Right atrium auricular region (tissue), 2 donors: ENCODE results near the gene SPPL3. TPM values are rescaled to one million over a fixed set of nuclear protein-coding genes. Genes with fewer than 3 reads are reported as not detected.

ENCODE experiments used
- DNase-seq: peaks from one replicate; pipeline ENCODE4 v3.0.0-alpha.2; 2019; ENCODE audit warnings: low spot score
- H3K27ac ChIP-seq, 2 donors: fragments of 200-600 bp; sonication (generic); 1 replicate in 1 of 2; 2 replicates in 1 of 2; pipeline ENCODE4 v1.5.1; 2016 to 2019
- H3K27me3 ChIP-seq, 2 donors: fragments of 200-600 bp; sonication (generic); one replicate each; pipeline versions ENCODE4 v1.5.1 to v1.6.0; 2017 to 2019
- H3K36me3 ChIP-seq: fragments of 200-600 bp; sonication (generic); one replicate; pipeline ENCODE4 v1.5.1; 2016
- H3K4me1 ChIP-seq, 2 donors: fragments of 200-600 bp; sonication (generic); one replicate each; pipeline versions ENCODE4 v1.5.1 to v1.6.0; 2017 to 2019
- H3K4me3 ChIP-seq, 2 donors: fragments of 200-600 bp; sonication (generic); 1 replicate in 1 of 2; 2 replicates in 1 of 2; pipeline ENCODE4 v1.5.1; 2017 to 2019; ENCODE audit warnings: mild to moderate bottlenecking in 1 of 2, moderate library complexity in 1 of 2
- H3K9me3 ChIP-seq, 2 donors: fragments of 200-600 bp; sonication (generic); one replicate each; pipeline ENCODE4 v1.5.1; 2019
- total RNA-seq, 2 donors: library from RNA; depleted of rRNA; stranded (reverse); fragments of >200 nt; gene quantifications; one replicate each; pipeline ENCODE4 v1.1.0, GENCODE V29; 2016
- TF ChIP-seq, protein P1 (sequence below), 2 donors: fragments of 200-600 bp; sonication (generic); IDR thresholded peaks; one replicate each; pipeline ENCODE4 v1.5.1; 2019; ENCODE audit warnings: antibody characterized with exemption in 2 of 2

Gene SPPL3
- total RNA-seq, 2 donors from 2014 or later: 13.8 to 16.5 TPM

DNA sequence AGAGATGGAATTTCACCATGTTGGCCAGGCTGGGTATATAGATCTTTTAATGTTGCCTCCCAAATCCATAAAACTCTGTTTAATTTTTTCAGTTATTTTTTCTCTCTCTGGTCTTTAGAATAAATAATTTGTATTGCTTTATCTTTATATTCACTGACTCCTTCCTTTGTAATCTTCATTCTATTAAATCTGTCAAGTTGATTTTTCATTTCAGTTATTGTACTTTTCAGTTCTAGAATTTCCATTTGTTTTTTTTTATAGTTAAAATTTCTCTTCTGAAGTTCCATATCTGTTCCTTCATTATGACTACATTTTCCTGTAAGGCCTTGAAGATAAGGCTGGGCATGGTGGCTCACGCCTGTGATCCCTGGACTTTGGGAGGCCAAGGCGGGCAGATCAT lies 13.6 kb upstream of the SPPL3 start:
- no peak overlapping the region for H3K4me3 ChIP-seq
- TF ChIP-seq, protein P1, sequence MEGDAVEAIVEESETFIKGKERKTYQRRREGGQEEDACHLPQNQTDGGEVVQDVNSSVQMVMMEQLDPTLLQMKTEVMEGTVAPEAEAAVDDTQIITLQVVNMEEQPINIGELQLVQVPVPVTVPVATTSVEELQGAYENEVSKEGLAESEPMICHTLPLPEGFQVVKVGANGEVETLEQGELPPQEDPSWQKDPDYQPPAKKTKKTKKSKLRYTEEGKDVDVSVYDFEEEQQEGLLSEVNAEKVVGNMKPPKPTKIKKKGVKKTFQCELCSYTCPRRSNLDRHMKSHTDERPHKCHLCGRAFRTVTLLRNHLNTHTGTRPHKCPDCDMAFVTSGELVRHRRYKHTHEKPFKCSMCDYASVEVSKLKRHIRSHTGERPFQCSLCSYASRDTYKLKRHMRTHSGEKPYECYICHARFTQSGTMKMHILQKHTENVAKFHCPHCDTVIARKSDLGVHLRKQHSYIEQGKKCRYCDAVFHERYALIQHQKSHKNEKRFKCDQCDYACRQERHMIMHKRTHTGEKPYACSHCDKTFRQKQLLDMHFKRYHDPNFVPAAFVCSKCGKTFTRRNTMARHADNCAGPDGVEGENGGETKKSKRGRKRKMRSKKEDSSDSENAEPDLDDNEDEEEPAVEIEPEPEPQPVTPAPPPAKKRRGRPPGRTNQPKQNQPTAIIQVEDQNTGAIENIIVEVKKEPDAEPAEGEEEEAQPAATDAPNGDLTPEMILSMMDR (IDR thresholded peaks at IDR 0.05): no peak
- no peak overlapping the region for H3K27ac ChIP-seq
- no peaks in the 10 kb centered on the region for H3K36me3 ChIP-seq
- DNase-seq: no peak
- H3K4me1 ChIP-seq: no peaks in the 10 kb centered on the region
- peaks cover 0 to 25% of the 10 kb centered on the region in 2 donors for H3K9me3 ChIP-seq
- no peaks in the 10 kb centered on the region for H3K27me3 ChIP-seq

DNA sequence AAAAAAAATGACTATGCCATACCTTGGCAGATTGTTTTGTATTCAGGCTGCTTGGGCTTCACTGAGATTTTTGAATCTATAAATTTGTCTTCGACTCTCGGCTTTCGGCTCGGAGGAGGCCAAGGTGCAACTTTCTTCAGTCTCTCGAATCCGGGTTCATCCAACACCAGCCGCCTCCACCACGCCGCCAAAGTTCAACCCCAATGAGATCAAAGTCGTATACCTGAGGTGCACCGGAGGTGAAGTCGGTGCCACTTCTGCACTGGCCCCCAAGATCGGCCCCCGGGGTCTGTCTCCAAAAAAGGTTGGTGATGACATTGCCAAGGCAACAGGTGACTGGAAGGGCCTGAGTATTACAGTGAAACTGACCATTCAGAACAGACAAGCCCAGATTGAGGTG lies 12.4 kb upstream of the SPPL3 start:
- H3K9me3 ChIP-seq: peaks cover 0 to 25% of the 10 kb centered on the region in 2 donors
- H3K4me3 ChIP-seq: no peak overlapping the region
- H3K4me1 ChIP-seq: no peaks in the 10 kb centered on the region
- H3K27ac ChIP-seq: no peak overlapping the region
- H3K36me3 ChIP-seq: no peaks in the 10 kb centered on the region
- DNase-seq: no peak
- no peaks in the 10 kb centered on the region for H3K27me3 ChIP-seq
- TF ChIP-seq, protein P1 (IDR thresholded peaks at IDR 0.05): no peak

DNA sequence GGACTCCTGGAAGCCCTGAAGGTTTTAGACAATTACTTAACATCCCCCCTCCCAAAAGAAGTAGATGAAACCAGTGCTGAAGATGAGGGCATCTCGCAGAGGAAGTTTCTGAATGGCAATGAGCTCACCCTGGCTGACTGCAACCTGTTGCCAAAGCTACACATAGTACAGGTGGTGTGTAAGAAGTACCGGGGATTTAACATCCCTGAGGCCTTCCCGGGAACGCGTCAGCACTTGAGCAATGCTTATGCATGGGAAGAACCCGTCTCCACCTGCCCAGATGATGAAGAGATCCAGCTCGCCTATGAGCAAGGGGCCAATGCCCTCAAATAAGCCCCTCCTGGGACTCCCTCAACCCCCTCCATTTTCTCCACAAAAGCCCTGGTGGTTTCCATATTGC lies 10.6 kb upstream of the SPPL3 start:
- H3K4me1 ChIP-seq: no peaks in the 10 kb centered on the region
- TF ChIP-seq, protein P1 (IDR thresholded peaks at IDR 0.05): no peak
- H3K27ac ChIP-seq: no peak overlapping the region
- H3K36me3 ChIP-seq: no peaks in the 10 kb centered on the region
- peaks cover 0 to 25% of the 10 kb centered on the region in 2 donors for H3K9me3 ChIP-seq
- H3K27me3 ChIP-seq: no peaks in the 10 kb centered on the region
- H3K4me3 ChIP-seq: no peak overlapping the region
- no peak for DNase-seq

DNA sequence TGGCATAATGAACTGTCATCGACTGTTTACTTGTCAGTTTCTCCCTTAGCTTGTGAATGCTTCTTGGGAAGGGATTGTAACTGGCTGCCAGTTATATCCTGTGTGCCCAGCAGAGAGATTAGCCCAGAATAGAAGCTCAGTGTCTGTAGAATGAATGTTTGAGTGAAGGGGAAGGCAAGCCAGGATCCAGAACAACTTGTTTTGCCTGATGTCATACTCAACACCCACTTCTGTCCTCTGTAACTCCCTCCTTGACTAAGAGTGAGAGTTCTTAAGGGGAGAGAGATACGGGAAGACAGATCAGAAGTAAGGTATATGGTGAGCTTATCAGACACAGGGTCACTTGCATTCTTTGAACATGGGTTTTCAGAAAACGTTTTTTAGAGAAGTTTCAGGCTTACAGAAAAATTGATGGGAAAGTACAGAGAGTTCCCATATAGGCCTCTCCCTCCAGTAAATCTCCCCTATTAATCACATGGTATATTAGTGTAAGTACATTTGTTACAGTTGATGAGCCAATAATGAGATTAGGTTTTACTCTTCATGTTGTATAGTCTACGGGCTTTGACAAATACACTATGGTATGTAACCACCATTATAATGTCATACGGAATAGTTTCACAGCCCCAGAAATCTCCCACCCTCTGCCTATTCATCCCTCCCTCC lies 5.6 kb upstream of the SPPL3 start:
- no peaks in the 10 kb centered on the region for H3K9me3 ChIP-seq
- H3K4me1 ChIP-seq: peaks cover 0 to 10% of the 10 kb centered on the region in 2 donors
- no peaks in the 10 kb centered on the region for H3K36me3 ChIP-seq
- H3K4me3 ChIP-seq: no peak overlapping the region
- DNase-seq: no peak
- no peak overlapping the region for H3K27ac ChIP-seq
- H3K27me3 ChIP-seq: no peaks in the 10 kb centered on the region
- TF ChIP-seq, protein P1 (IDR thresholded peaks at IDR 0.05): no peak

DNA sequence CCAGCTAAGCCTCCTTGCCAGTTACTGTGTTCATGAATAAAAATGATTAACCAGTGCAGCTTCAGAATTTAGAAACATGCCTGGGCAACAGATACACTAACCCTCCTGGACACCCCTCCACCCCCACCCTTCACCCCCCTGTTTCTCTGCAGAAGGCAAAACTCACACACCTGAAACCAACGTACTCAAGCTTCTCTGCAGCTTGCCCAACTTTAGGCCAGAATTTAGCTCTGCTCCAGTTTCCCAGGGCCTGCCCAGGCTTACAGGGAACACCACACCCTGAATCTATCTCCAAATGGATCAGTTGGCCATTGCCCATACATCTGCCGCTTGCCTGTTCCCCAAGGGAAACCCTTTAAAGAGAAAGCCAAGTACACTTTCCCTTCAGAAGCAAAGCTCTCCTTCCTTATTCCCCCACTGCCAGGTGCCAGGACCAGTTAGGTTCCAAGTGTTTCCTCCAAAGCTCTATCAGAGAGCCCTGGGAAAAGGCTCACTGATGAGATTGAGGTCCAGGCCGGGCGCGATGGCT lies 1.8 kb upstream of the SPPL3 start:
- Histone ChIP-seq H3K27ac (no peak overlapping the region), H3K4me3 (no peak overlapping the region)
- TF ChIP-seq, protein P1 (IDR thresholded peaks at IDR 0.05): no peak

More for the DNA sequence above, 1.8 kb upstream of the SPPL3 start:
- Histone ChIP-seq H3K4me1 (peaks cover 0 to 28% of the 10 kb centered on the region in 2 donors), H3K27me3 (no peaks in the 10 kb centered on the region), H3K36me3 (no peaks in the 10 kb centered on the region), H3K9me3 (no peaks in the 10 kb centered on the region)
- no peak for DNase-seq
